NB4 (cell line): ENCODE measurements around the gene NFATC2IP.

Experiments used
- DNase-seq: peaks from one replicate; pipeline ENCODE4 v3.0.0; 2010; ENCODE audit warnings: low read depth
- H3K4me3 ChIP-seq: one replicate; pipeline ENCODE4 v1.5.1; 2011; ENCODE audit warnings: mild to moderate bottlenecking, low read depth, low read length, moderate library complexity
- CTCF ChIP-seq: IDR thresholded peaks from one replicate; pipeline ENCODE4 v1.5.1; 2012; ENCODE audit warnings: low read depth, low read length
- MAX ChIP-seq: IDR thresholded peaks from 2 replicates; pipeline ENCODE4 v1.6.1; 2011; ENCODE audit warnings: low read depth, low read length
- MYC ChIP-seq: IDR thresholded peaks from 2 replicates; pipeline ENCODE4 v1.6.1; 2011; ENCODE audit warnings: low read depth, low read length
- POLR2A ChIP-seq: IDR thresholded peaks from 2 replicates; pipeline ENCODE4 v1.6.1; 2011; ENCODE audit warnings: mild to moderate bottlenecking; ENCODE audit not compliant: insufficient read length; ENCODE audit errors: extremely low read depth

The NFATC2IP gene

GRCh38 chr16:28931801-28932225 is 18.9 kb upstream of the NFATC2IP start, which contains the start of gene CD19:
Gene CD19 (plus strand): TSS chr16:28931971. CDS start chr16:28932001, 30 bp downstream.
- DNase-seq: peak; percentile 21
- peak within 1 kb of the TSS; percentile 6 for H3K4me3 ChIP-seq
- TF ChIP-seq MYC (no peak), CTCF (no peak), MAX (no peak), POLR2A (no peak)

- H3K4me3 ChIP-seq: no peak overlapping the region
- TF ChIP-seq POLR2A (no peak), MYC (no peak), MAX (no peak), CTCF (no peak)
- DNase-seq: no peak
Measured at GRCh38 chr16:28932339-28933141, 18.2 kb upstream of the NFATC2IP start.

GRCh38 chr16:28933171-28933570 is 17.6 kb upstream of the NFATC2IP start:
- H3K4me3 ChIP-seq: no peak overlapping the region
- TF ChIP-seq CTCF: no peak
- no peak for TF ChIP-seq POLR2A
- no peak for TF ChIP-seq MYC
- no peak for DNase-seq

- DNase-seq: peak; percentile 56
- TF ChIP-seq POLR2A (no peak), CTCF (no peak)
- peak overlapping the region; percentile 52 for H3K4me3 ChIP-seq
Measured at GRCh38 chr16:28935346-28935745, 15.4 kb upstream of the NFATC2IP start.

- H3K4me3 ChIP-seq: peak overlapping the region; percentile 52
- TF ChIP-seq MAX: no peak
- peak; percentile 20 for TF ChIP-seq POLR2A
- TF ChIP-seq MYC: no peak
- DNase-seq: peak; percentile 84
Measured at GRCh38 chr16:28935924-28936783, 14.6 kb upstream of the NFATC2IP start.

- no peak for DNase-seq
- no peak overlapping the region for H3K4me3 ChIP-seq
- TF ChIP-seq CTCF (no peak), MYC (no peak), MAX (no peak), POLR2A (no peak)
Measured at GRCh38 chr16:28936784-28937155, 14.0 kb upstream of the NFATC2IP start.
